Caki2 (cell line): ENCODE data around the gene LINGO1. TPM values are rescaled to one million over a fixed set of nuclear protein-coding genes. Genes with fewer than 3 reads are reported as not detected.
A peak's percentile ranks its signal among the peaks of the same experiment; 100 is the strongest.

Experiments
- DNase-seq: peaks from one replicate; pipeline ENCODE4 v3.0.0-alpha.2; 2015; ENCODE audit warnings: low read depth
- in situ Hi-C: cut with HindIII; loops from 2 replicates; pipeline ENCODE4 v1.10.0; 2016; ENCODE audit warnings: low sequenced_read_pairs, low pct_unique_long_range_greater_than_20kb, mixed read lengths
- total RNA-seq: library from RNA; depleted of rRNA; stranded (reverse); fragments of >200 nt; shearing (Covaris generic); gene quantifications from 2 replicates; pipeline ENCODE4 v1.2.3, GENCODE V29; 2014; ENCODE audit warnings: low replicate concordance

LINGO1 gene
- total RNA-seq, 1 experiment from 2014 or later, result 0.14 TPM

DNA sequence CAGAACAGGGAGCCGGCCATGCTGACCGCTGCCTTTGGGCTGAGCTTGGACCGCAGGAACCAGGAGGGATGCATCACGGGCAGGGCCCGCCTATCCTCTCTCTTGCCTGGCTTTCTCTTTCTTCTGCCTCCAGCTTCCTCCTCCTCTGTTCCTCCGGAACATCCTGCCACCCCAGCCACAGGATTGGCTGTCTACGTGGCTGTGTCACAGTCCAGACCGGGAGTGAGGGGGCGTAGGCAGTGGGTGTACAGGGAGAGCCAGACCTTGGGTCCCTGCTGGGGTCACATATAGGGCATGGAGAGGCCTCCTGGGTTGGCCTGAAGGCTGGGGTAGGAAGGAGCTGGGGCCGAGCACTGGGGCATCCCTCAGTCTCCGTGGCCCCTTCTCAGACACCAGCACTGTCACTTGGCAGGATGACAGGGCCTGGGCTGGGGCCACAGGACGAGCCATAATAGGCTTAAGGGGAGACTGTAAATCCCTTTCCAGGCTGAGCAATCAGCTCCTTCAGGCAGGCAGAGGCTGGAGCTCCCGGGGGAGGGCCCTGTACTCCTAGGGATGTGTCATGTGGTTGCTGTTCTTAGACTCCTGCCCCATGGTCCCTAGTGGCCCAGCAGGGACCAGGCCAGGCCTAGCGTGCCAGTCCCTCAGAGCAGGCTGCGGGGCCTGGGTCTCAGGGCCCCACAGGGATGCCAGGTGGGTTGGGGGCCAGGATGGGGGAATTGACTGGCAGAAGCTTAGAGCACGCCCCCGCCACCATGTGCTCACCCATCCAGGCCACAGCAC is 25.4 kb downstream of the LINGO1 start:
- in situ Hi-C loops, result no loop called here
- DNase-seq, result no peak

DNA sequence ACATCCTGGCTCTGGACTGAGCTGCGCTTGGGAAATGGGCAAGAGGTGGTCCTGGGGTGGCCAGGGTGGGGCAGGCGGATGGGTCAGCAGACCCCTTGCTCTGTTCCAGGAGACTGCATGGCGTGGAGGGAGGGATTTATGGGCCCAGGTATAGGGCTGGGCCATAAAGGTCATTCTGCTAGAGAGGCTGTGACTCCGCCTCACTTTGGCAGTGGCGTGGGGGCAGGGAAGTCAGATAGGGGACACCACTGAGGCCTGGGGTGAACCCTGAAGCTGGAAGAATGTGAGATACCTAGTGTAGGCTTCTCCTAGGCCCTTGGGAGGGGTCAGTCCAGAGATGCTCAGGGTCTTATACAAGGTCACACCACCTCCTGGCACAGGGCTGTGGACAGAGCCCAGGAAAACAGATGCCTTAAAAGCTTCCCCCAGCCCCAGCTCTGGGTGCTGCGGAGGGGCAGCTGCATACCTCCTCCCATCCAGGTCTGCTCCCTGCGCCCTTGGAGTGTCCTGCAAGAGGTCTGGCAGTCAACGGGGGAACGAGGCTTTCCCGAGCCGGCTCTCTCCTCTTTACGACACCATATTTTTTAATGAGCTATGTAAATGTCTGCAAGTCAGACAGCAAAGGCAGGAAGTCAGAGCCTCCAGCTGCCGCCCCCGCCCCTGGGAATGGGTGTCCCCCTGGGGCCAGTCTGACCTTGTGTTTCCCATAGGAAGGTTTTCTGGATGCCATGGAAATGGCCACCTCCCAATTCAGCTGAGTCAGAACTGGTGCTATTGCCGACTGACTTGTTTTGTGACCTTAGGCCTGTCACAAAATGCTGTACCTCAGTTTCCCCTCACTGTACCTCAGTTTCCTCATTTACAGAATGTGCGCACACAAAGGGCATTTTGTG is 26.3 kb downstream of the LINGO1 start:
- DNase-seq, result no peak
- in situ Hi-C loops, result no loop called here

DNA sequence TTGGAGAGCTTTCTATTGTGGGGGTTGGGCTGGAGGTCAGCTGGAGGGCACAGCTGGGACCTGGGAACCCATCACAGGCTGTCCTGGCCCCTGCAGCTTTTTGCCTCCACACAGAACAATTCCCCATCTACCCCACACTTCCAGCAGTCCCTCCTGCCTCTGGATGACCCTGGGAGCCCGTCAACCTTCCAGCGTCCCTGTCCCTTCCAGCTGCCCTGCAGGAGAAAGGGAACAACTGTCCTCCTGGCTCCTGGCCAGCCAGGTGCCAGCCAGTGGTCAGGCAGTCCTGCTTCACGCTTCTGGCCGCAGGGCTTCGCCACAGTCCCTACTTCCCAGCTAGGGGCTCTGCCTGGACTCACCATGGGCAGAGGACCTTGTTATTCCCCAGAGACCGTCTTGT is 27.2 kb downstream of the LINGO1 start:
- in situ Hi-C loops, result no loop called here
- DNase-seq, result no peak

DNA sequence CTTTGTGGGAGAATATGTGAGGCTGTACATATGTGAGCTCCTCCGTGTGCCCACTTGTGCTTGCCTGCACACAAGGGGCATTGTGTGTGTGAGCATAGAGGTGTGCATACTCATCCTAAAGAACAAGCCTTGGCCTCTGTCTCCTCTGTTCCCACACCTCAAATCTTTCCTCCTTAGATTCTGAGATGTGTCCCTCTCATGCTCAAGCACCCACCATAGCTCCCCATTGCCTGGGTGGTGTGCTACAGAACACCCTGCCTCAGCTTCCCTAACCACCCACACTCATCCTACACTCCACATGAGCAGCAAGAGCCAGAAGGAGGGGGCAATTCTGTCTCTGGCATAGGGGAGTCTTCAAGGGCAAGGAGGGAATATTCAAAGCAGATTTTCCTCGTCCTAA is 27.7 kb downstream of the LINGO1 start:
- in situ Hi-C loops, result no loop called here
- DNase-seq, result no peak

DNA sequence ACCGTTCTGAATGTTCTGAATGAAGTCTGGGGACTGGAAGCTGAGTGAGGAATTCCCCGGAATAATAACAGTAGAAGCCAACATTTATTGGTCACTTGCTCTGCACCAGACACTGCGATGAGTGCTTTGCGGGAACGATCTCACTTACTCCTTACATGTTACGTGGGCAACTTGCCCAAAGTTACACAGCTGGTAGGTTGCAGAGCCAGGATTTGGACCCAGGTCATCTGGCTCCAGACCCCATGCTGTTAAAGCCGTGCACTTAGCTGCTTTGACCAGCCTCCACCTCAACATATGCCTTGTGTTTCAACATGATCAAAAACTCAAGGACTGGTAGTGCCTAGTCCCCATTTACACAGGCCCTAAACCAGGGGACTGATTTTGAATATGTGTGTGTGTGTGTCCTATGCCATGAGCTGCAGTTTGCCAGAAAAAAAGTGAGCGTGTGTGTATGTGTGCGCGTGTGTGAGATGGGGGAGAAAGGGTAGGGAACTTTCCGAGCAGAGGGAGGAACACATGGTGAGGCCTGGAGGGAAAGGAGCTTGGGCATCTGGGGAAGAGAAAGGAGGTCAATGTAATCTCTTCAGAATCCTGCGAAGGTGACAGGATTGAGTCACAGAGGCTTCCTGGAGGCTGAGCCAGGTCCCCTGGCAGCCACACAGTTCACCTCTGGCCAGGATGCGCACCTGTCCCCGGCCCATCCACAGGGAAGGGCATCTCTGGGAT is 28.9 kb downstream of the LINGO1 start:
- no peak for DNase-seq
- in situ Hi-C loops, result no loop called here

DNA sequence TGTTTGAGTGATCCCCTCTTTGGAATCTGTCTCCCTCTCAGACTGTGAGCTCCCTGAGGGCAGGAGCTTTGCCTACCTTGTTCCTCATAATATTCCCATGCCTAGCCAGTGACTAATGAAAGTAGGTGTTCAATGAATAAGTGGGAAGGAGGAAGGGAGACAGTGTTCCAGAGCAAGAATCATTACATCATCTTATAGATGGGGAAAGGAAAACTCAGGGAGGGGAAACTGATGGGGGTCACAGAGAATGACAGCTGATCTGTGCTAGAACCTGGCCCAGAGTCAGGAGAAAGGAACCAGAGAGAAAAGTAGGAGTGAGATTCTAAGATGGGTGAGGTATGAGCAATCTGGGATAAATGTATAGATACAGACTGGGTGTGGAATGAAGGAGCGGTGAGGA is 29.9 kb downstream of the LINGO1 start:
- no peak for DNase-seq
- in situ Hi-C loops, result no loop called here

DNA sequence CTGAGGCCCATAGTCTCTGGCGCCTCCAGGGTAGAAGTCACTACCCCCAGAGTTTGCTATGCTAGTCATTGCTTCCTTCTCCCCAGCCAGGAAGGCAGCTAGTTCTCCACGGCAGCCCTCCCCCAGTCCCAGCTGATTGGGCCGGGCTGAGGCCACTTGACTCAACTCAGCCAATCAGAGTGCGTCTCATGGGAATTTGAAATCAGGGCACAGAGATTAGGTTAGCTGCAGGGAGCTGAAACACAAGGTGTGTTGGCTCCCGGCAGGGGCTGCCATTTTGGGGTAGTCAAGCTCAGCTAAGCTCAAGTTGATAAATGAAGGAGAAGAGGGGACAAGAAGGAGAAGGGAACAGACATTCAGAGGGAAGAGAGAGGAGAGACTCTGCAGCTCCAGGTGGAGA is 32.8 kb downstream of the LINGO1 start:
- in situ Hi-C loops, result no loop called here
- DNase-seq, result peak; percentile 22

DNA sequence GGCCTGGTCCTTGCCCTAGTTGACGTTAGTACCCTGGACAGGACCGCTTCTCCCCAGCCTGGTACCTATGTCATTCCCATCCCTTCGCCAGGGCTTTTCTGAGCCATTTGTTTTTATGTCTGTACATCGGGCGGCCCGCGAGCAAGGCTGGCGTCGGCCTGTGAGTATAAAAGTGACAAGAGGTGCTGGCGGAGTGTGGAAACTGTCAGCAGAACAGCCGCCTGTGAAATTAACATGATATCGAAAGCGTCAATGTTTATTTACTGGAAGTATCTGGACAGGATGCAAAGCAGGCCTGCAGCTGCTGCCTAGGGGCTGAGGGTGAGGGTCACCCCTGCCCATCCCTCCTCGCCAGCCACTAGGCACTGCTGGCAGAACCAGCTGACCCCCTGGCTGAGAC is 33.4 kb downstream of the LINGO1 start:
- in situ Hi-C loops, result no loop called here
- no peak for DNase-seq

DNA sequence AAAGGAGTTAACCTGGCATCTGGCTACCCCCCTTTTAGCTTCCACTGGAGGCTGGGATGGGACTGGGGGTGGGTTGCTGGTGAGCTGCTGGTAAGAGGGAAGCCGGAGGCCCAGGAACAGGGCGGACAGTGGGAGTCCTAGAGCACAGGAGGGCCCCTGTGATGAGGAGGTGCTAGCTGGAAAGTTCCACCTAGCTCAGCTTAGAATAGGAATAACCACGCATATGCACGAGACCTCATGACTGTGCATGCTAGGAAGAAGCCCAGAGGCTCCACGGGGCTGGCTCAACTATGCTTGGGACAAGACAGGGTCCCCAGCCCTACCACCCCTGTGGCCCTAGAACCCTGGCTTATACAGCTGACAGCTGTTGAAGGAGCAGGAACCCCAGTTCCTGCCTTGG is 34.1 kb downstream of the LINGO1 start:
- in situ Hi-C loops, result no loop called here
- DNase-seq, result no peak

DNA sequence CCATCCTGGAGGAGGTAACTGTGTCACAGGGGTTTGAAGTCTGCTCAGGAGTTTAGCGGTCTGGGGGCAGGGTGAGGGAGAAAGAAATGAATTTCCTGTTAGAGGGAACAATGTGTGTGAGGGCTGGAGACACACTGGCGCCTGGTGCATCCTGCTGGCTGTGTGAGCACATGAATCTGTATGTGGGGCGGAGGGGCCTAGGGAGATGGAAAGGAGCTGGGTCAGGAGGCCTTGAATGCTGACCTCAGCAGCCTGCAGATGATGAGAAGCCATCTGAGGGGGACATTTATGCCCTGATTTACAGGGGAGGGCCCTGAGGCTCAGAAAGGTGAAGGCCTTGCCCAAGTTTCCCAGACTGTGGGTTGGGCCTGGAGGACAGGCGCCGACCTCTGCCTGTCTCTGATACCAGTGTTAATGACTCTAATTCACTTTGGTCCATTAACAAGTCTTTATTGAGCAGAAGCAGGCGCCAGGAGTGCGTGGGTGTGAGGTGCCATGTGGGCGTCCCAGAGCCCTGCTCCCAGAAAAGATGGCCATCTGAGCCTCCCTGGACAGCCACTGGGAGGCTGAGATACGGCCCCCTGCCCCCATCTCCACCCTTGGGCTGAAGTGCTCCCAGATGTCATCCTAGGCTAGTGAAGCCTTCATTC is 34.8 kb downstream of the LINGO1 start:
- DNase-seq, result no peak
- in situ Hi-C loops, result no loop called here

DNA sequence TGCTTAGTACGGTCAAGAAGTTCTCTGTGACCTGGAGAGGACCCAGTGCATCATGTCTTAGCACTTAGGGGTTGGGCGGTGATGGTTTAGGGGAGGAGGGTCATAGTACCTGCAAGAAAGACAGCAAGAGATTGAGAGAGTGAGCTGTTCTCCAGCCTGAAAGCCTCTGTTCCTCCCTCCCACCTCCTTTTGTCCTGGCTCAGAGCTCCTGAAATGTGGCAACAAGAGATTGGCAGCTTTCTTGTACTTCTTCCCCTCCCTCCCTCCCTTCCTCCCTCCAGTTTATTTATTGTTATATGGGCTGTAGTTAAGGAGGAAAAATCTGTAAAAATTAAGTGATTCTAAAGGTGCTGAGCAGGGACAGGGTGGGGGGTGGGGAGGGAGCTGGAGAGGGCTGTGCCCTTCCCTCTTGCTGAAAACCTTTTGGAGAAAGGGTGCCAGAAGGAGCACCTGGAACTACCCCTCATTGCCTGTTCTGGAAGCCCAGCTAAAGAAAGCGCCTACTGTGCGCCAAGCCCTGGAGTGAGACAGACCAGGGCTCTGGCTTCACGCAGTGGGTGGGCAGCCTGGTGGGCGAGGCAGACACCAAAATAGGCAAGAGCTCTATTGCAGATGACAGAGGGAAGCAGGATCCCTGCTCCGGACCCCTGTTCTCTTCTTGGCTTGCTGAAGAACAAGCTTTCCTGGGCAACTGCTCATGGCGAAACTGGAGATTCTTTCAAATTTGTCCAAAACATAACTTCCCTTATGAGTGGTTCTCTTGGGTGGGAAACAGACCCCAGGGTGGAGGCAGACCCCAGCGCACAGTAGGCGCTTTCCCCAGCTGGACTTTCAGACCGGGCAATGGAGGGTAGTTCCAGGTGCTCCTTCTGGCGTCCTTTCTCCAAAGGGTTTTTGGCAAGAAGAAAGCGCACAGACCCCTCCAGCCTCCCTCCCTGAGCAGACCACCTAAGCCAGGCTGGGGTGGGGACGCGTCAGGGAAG is 35.6 kb downstream of the LINGO1 start:
- in situ Hi-C loops, result no loop called here
- DNase-seq, result no peak

DNA sequence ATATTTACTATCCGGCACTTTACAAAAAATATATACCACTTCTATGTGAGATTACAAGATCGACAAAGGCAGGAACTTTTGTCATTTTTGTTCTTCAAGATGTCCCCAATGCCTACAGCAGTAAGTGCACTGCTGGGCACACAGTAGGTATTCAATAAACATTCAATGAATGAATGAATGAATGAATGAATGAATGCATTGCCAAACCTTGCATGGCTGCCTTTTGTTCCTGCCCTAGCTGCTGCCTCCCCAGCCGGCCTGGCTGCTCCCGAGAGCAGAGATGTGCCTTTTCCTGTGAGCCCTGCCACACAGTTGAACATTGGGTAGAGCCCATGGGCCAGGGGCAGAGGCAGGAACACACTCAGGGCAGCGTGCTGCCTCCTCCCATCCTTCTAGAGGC is 37.5 kb downstream of the LINGO1 start:
- DNase-seq, result no peak
- in situ Hi-C loops, result no loop called here

DNA sequence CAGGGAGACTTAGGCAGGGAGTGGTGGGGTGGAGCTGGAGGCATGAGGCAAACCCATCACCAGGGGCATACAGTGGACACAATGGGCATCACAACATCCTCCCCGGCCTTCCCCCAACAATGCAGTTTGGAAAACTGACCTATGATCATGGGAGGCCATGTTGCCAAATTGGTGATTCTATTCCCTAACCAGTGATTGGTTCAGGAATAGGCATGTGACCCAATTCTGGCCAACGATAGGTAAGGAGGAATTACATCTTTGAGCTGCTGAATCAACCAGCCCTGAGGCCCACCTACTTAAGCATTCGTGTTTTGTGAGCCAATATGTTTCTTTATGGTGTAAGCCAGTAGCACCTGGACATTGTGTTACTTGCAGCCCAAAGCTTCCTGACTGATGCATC is 40.0 kb downstream of the LINGO1 start:
- in situ Hi-C loops, result no loop called here
- no peak for DNase-seq

DNA sequence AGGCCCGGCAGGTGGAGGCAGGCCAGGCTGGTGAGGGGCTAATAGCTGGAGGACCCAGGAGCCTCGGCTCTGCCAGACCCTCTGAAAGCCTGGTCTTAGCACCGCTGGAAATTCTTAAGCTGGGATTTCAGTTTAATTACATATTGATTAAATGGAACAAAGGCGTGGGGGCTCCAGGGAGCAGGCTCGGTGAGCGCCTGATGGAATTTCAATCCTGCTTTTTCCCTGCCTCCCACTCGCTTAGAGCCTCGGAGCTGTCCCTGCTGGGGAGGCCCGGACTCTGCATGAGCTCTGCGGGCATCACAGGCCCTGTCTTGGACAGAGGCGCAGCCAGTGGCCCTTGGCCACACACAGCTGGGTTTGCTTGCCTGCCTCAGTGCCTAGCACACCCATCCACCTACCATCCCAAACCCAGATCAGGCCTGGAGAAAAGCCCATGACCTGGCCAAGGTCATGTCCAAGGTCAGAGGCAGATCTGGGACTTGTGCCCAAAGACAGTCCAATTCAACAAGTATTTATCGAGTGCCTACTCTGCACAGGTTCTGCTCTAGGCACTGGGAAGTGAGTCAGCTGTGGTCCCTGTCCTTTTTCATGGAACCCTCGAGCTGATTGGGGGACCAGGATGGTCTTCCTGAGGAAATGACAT is 40.6 kb downstream of the LINGO1 start:
- DNase-seq, result no peak
- in situ Hi-C loops, result no loop called here

DNA sequence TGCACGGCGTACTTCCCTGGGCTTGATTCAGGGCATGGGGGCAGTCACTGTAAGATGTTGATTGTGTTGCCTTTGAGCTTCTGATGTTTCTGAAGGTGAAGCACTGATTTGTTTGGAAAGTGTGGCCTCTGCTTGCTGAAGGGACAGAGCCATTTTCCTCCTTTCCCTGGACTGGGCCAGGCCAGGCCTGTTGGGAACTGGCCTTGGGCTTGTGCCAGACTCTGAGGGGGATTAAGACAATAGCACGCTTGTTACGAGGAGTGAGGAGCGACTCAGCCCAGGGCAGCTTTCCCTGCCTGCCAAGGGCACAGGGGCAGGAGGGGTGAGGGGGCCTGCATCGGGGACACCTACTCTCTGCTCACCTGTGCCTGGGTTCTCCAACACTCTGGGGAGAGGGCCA is 42.9 kb downstream of the LINGO1 start:
- no peak for DNase-seq
- in situ Hi-C loops, result no loop called here

DNA sequence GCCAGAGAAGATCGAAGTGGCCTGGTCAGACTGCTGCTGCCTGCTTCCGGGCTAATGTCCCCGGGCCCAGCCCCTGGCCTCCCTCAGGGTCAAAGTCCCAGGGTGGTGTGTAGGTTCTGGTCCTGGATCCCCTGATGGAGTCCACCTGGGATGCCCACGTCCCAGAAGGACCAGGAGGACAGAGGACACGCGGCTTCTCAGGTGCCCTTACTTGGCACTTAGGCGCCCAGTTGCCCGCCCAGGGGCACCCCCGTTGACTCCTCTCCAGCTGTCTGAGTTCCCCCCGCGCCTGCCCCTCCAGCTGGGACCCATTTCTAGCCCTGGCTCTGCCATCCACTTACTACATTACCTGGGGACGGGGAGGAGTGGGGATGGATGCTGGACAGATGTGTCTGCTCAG is 44.6 kb downstream of the LINGO1 start:
- no peak for DNase-seq
- in situ Hi-C loops, result no loop called here

DNA sequence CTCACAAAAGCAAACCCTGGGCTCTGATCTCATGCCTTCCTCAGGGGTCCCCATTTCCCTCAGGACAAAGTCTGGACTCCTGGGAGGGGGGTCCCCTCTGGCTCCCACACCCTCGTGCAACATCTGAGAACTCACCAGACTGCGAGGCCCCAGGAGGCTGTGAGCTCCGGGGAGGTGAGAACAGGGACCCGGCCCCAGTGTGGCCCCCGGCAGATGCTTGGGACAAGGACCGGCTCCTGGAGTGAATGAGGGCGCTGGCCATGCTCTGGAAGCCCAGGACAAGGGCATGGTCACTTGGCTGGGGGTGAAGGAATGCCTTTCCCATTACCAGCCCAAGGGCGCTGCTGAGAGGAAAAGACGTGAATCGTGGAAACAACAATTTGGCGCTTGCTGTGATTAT is 48.0 kb downstream of the LINGO1 start:
- in situ Hi-C loops, result no loop called here
- DNase-seq, result no peak
